LHCN-M2 (cell line): Measurements from ENCODE around the gene SSBP3. TPM values are rescaled to one million over a fixed set of nuclear protein-coding genes. Genes with fewer than 3 reads are reported as not detected.
"Not testable (repeated sequence)": the region's sequence is repeated elsewhere in the genome, so short reads cannot be mapped to it uniquely, and the experiment has no call there.

Experiments
- DNase-seq: peaks from one replicate; pipeline ENCODE4 v3.0.0-alpha.2; 2012; ENCODE audit warnings: low read depth
- total RNA-seq: library from RNA; depleted of rRNA; stranded (reverse); fragments of >200 nt; gene quantifications from 2 replicates; pipeline ENCODE4 v1.2.3, GENCODE V29; 2014

The SSBP3 gene
- total RNA-seq, 1 experiment from 2014 or later: 20.8 TPM

- no peak for DNase-seq
Observed at GRCh38 chr1:54247863-54248515, 158.2 kb downstream of the SSBP3 start.

DNA sequence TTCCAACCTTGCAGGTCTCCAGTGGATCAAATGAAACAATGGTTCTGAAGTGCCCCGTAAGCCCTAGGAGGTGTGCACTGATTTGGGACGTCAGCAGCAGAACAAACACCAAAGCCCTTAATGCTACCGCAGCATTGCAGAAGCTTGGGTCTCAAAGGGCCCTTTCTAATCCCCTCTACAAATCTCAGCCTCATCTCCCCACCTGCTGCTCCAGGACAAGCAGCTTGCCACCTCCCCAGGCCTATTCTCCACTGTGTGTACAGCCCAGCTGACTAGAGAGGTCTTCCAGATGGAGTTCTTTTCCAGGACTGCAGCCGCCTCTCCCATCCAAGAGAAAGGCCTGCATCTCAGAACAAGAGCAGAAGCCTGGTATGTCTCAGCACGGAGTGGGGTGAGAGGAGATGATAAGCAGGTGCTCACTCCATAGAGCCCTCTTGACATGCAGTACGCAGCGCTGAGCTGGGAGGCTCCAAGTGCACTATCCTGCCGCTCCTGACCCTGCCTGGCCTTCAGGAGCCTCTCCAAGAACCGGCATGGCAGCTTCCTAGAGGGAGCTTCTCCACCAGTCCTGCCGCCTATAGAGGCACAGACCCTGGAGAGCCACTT is 160.0 kb downstream of the SSBP3 start:
- no peak for DNase-seq

- DNase-seq: peak; percentile 65
Observed at GRCh38 chr1:54245501-54245900, 160.7 kb downstream of the SSBP3 start.

GRCh38 chr1:54244655-54245054 is 161.5 kb downstream of the SSBP3 start:
- DNase-seq: no peak

- DNase-seq: no peak
Observed at GRCh38 chr1:54243022-54243421, 163.2 kb downstream of the SSBP3 start.

DNA sequence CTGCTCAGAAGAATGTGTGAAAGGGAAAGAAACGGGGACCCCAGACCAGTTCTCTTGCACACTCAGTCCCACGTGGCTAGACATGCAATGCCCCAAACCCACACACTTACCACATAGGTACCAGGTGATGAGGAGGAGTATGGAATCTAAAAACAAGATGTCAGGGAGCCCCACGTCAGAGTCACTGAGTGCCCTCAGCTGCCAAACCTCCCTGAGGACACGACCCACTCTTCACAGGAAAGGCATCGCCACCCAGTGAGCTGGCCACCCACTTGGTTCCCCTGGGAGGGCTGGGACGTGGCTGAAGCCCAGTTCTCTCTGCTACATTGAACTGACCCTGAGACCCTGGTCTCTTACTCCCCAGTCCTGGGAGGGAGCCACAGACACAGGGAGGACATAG is 164.8 kb downstream of the SSBP3 start:
- DNase-seq: no peak

- DNase-seq: no peak
Observed at GRCh38 chr1:54240741-54241335, 165.4 kb downstream of the SSBP3 start.

DNA sequence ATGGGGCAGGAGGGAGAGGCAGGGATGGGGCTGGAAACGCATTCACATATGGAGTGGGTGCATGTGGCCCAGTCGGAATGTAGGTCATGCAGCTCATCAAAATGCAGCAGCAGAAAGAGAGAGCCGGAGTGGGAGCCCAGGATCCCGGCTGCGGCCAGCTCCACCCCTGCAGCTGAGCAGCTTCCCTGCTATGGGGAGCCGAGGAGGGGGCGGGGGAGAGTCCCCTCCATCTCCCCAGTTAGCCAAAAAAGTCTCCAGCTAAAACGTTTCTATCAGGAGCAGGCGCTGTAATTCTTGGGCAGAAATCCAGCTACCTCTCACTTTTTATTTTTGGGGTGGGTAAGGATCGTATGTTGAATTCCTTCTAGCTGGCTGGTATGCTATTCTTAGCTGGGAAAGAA is 166.6 kb downstream of the SSBP3 start:
- no peak for DNase-seq

- no peak for DNase-seq
Observed at GRCh38 chr1:54239035-54239383, 167.2 kb downstream of the SSBP3 start.

- no peak for DNase-seq
Observed at GRCh38 chr1:54238353-54239034, 167.7 kb downstream of the SSBP3 start.

DNA sequence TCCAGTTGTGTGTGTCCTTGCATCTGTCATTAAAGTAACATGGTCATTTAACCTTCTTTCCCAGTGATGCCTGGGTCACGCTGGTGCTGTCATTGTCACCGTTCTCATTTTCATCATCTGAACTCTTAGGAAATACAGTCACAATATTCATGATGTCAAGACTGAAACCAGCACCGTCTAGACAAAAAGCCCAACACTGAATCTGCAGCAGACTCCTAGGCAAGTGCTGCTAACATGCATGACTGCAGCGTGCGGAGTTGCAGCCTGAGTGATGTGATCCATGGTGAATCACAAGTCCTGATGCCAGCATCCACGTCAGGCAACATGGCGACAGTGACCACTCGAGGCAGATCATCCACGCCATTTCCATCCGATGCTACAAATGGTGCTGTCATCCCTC is 168.6 kb downstream of the SSBP3 start:
- DNase-seq: no peak

DNA sequence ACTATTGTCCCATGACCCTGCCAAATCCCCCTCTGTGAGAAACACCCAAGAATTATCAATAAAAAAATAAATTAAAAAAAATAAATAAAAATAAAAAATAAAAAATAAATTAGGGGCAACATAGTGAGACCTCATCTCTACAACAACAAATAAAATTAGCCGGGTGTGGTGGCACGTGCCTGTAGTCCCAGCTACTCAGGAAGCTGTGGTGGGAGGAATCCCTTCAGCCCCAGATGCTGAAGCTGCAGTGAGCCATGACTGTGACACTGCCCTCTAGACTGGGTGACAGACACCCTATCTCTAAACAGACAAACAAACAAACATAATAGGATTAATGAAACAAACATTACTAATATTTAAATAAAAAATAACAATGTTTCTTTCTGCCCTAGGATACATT is 171.9 kb downstream of the SSBP3 start:
- no peak for DNase-seq

DNA sequence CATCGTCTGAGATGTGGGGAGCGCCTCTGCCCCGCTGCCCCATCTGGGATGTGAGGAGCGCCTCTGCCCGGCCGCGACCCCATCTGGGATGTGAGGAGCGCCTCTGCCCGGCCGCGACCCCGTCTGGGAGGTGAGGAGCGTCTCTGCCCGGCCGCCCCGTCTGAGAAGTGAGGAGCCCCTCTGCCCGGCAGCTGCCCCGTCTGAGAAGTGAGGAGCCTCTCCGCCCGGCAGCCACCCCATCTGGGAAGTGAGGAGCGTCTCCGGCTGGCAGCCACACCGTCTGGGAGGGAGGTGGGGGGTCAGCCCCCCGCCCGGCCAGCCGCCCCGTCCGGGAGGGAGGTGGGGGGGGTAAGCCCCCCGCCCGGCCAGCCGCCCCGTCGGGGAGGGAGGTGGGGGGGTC is 173.0 kb downstream of the SSBP3 start:
- DNase-seq: not testable (repeated sequence)

DNA sequence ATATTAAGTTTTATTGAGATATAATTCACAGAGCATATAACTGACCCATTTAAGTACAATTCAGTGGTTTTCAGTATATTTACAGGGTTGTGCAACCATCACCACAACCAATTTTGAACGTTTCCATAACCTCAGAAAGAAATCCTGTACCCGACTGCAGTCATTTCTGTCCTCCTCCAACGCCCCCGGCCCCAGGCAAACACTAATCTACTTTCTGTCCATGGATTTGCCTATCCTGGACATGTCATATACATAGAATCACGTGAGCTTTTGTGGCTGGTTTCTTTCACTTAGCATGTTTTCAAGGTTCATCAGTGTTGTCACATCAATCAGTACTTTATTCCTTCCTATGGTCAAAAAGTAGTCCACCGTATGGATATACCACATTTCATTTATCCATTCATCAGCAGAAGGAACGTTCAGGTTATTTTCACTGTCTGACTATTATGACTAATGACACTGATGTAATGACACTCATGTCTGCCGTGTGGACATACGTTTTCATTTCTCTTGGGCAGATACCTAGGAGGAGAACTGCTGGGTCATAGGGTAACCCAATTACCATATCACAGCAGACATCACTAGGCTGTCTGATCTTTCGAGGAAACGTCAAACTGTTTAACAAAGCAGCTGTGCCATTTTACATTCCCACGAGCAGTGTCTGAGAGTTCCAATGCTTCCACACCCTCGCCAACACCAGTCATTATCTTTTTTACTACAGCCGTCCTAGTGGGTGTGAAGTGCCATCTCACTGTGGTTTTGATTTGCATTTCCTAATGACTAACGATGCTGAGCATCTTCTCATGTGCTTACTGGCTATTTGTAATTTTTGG is 175.5 kb downstream of the SSBP3 start:
- no peak for DNase-seq

- DNase-seq: peak; percentile 78
Observed at GRCh38 chr1:54229281-54229891, 176.8 kb downstream of the SSBP3 start.

DNA sequence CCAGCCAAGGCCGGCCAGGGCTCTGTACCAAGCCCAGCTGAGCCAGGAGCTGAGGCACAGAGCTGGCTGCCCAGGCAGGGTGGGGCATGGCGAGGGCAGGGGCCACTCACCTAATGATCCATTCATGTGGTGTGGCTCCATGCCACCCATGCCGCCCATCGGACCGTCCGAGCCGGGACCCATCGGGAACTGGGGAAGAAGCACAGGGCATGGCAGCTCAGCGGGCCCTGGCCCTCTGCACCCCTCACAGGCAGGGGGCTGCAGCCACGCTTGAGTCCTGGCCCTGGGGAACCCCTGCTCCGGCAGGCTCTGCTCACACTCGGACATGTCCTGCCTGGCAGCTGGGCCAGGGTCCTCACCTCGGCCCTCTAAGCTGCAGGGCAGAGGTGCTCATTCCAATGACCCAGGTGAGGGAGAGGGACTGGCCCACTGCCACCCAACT is 177.5 kb downstream of the SSBP3 start:
- DNase-seq: no peak

- no peak for DNase-seq
Observed at GRCh38 chr1:54227891-54228310, 178.3 kb downstream of the SSBP3 start.

DNA sequence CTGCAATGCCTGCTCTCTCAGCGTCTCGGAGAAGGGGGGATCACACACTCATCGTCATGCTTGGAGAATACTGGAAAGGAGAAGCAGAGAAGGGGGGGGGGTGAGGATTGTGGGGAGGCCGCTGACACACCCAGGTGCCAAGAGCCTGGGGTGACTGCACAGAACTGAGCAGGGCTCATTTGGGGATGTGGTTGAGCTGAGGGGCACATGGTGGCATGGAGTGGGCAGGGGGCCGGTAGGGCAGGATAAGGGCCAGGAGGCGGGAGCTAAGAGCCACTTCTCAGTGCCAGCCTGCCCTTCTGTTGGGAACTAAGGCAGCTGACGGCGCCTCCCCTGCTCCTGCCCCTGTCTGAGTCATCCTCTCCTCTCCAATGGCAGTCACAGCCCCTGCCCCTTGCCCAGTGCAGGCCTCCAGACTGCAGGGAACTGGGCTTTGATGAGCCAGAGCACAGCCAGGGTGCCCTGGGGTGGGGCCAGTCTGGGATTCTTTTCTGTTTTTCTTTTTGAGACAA is 179.0 kb downstream of the SSBP3 start:
- peak; percentile 87 for DNase-seq

GRCh38 chr1:54225986-54226559 is 180.1 kb downstream of the SSBP3 start:
- no peak for DNase-seq

DNA sequence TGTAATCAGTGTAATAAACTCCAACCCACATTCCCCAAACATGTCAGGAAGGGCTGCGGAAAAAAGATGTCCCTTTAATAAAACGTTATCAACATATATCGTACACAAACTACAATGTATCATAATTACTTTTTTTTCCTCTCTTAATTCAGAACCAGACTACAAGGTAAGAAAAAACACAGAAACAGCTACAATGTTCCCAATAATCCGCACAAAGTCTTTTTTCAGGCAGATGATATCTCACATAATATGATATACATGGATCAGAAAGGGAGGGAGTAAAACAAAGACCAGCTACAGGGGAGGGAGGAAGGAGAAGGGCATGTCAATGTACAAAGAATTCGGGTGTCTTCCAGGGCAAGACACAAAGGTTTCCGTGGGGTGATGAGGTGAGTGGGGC is 180.8 kb downstream of the SSBP3 start:
- no peak for DNase-seq

GRCh38 chr1:54224233-54224632 is 182.0 kb downstream of the SSBP3 start:
- DNase-seq: no peak
